ENCODE data around the gene CDH3.

DNA sequence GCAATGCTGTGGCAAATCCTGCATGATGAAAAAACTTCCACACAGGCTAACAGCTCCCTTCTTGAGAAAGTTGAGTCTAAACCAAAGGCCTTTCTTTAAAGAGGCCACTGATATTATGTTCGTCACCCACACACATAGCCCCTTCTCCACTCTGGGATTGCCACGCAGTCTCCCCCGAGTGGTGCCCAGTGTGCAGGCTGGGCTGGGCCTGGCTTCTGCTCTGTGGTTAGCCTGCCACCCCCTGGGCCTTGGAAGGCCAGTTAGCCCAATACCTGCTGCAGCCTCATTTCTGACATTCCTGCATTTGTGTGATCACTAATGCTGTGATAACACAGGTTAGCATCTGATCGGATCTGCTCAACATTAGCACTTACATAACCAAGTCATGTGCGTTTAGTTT lies 44.8 kb downstream of the CDH3 start:
- TF ChIP-seq CTCF (IDR thresholded peaks at IDR 0.05) (no peak), POLR2A (IDR thresholded peaks at IDR 0.05) (no peak)
